HG02588 (cell line): ENCODE results near the gene AMZ1.
A peak's percentile ranks its signal among the peaks of the same experiment; 100 is the strongest.
"Not testable (repeated sequence)": the region's sequence is repeated elsewhere in the genome, so short reads cannot be mapped to it uniquely, and the experiment has no call there.

Experiments used
- ATAC-seq: cut with Tn5 transposase; IDR thresholded peaks from one replicate; pipeline ENCODE4 v1.9.1; 2021; ENCODE audit warnings: mild to moderate bottlenecking, moderate library complexity; ENCODE audit not compliant: unreplicated experiment

AMZ1 gene

DNA sequence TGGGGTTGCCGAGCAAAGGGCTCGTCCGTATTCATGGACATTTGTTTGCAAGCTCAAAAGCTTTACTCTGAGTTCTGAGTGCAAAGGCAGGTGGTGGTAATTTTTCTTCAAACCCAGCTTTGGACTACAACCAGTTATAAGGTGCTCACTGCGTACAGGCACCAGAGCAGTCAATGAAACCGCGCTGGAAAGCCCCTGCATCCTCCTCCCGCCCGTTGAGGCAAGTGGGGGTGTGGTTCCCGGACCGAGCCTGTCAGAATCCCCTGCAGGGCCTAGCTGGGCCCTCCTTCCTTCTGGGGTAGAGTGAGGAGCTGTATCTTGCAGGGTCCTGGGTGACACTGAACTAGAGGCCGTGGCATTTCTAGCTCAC, 22.3 kb downstream of the AMZ1 start:
- ATAC-seq, result peak; percentile 46

DNA sequence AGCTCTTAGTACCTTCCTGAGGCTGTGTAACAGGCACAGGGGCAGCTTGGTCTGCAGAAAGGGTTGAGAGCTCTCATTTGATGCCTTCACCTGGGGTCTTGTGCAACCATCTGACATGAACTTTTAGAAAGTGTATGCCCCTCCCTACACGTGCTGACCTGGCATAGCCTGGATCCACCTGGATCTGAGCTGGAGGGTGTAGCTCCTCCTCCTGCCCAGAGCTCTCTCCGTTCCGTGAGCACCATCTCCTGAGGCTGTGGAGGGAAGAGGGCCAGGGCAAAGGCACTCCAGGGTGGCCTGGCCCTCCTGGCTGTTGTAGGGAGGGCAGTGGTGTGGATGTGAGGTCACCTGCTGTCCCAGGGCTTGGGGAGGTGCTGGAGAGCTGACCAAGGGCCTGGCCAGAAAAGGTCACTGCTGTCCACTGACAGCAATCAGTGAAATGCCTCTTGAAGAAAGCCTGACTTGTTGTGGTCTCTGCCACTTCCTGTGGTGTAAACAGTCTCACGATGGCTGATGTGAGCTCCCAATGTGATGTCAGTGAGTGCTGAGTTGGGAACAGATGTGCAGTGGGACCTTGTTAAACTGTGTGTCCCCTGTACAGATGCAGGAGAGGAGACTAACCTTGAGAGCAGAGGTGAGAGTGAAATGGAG, 23.0 kb downstream of the AMZ1 start:
- ATAC-seq, result no peak

DNA sequence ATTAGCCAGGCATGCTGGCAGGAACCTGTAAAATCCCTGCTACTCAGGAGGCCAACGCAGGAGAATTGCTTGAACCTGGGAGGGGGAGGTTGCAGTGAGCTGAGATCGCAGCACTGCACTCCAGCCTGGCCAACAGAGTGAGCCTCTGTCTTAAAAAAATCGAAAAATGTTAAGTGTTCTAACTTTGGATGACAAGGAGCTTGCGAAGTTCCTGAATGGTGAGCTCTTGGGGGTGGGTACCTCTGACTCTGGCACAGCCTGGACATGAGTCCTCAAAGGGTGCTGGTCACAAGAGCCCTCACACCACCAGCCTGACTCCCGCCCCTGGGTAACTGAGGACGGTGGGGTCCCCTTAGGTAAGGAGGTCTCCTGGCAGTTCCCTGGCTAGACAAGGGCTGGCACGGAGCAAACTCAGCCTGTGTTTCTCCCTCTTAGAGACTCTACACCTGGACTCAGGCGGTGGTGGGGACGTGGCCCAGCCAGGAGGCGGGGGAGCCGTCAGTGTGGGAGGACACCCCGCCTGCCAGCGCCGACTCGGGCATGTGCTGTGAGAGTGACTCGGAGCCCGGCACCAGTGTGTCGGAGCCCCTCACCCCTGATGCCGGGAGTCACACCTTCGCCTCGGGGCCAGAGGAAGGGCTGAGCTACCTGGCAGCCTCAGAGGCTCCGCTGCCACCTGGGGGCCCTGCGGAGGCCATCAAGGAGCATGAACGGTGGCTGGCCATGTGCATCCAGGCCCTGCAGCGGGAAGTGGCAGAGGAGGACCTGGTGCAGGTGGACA, 24.1 kb downstream of the AMZ1 start:
- ATAC-seq, result no peak

DNA sequence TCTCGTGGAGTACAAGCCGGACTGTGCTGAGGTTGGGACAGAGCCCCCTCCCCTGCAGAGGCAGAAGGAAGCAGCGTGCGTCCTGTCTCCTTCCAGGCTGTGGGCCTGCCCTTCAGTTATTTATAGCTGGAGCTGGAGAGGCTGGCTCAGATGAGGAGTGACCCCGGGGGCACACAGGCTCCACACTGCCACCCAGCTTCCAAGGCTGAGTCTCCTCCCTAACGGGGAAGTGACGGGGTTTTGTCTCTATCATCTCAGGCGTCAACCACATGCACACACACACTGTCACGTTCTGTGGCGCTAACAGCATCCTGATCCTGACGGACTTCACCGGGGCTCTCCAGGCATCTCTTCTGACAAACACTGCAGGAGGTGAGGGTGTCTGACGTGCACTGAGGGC, 25.4 kb downstream of the AMZ1 start:
- ATAC-seq, result no peak

DNA sequence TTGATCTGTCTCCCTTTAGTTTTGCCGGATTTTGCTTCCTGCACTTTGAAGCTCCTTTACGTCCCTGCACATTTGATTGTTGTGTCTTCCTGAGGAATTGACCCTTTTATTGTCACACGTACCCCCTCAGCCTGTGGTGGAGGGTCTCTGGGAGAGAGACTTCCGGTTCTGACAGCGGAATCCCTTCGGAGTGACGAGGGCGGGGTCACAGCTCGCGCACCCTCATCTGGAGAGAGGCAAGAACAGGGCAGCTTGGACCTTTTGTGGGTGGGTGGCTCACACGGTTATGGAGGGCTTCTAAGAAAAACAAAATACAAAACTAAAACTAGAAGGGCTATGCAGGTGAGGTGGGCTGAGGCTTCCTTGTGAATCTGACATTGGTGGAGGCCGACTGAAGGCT, 26.0 kb downstream of the AMZ1 start:
- ATAC-seq, result no peak

DNA sequence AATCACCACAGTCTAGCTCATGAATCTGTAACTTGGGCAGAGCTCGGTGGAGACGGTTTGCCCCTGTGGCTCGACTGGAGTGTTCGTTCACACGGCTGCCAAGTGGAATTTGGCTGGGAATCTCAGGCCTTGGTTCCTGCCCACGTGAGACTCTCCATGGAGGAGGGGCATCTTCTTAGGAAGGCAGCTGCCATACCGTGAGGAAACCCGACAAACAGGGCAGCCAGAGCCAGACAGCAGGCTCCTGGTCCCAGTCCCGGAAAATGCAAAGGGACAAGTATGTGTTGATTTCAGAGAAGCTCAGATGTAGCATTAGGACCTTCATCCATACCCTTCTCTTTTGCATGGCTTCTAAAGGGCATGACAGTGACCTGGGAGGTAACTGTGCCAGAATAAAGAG, 26.6 kb downstream of the AMZ1 start:
- no peak for ATAC-seq

DNA sequence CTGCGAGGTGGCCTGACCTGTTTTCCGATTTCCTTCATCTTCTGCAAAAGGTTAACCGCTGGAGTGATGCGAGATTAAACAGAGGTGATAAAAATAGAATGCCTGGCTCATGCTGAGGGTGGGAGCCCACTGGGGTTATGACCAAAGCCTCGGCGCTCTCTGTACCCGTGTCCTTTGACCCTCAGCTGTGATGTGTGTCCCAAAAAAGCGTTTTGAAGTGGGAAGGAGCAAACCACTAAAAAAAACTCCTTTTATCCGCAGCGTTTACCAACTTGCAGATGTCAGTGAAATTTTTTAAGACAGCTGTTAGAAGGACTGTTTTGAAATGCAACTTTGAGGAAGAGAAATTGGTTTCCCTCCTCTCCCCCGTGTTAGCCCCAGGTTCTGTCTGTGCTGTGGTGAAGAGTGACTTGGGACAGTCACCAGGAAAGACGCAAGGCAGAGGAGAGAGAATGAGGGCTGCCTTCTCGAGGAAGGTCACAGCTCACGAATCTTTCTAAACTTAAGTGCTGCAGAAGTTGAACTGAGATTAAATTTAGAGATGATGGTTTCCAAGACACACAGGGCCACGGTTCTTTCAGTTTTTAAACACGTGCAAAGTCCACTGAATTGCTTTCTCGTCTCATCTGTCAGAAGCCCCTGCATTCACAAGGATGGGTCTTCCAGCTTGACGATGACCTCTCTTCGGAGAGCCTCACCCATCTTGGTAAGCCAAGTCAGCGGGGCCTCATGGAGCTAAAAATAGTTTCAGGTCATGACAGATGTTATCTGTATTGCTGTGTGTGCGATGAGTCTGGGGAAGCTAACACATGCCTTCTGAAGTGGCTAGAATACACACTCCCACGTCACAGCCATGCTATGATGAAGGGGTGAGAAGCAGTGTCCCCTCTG, 27.6 kb downstream of the AMZ1 start:
- ATAC-seq, result no peak

DNA sequence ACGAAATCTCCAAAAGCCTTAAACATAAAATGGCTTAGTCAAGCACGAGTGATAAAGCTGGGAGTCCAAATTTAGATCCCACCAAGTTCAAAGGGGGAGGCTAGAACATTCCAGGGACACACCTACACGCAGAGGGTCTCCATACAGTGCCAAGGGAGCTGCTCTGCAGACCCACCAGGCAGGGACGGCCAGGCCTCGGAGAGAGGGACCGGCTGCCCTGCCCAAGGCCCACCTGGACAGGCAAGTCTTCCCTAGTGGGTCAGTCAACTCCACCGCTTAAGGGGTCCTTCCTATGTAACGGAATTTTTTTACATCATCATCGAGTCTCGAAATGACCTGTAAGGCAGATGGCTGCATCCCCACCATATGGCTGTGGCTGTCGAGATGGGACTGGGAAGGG, 28.5 kb downstream of the AMZ1 start:
- ATAC-seq, result no peak

DNA sequence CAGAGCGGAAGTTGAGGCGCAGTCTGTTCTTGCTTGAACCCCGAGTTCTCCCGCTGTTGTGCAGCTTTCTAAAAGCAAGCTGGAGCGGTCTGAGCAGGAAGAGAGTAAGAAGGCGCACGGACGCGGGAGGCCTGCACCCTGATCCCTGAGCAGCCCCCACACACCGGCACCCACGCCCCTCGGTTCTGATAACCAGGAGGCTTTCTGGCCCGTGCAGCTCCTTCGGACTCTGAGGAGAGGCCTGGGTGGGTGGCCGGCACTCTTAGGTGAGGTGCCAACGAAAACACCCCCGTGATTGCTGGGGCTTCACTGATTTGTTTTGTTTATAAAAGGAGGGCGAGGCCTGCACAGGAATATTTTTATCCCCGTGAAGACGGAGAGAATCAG, 28.9 kb downstream of the AMZ1 start:
- no peak for ATAC-seq

DNA sequence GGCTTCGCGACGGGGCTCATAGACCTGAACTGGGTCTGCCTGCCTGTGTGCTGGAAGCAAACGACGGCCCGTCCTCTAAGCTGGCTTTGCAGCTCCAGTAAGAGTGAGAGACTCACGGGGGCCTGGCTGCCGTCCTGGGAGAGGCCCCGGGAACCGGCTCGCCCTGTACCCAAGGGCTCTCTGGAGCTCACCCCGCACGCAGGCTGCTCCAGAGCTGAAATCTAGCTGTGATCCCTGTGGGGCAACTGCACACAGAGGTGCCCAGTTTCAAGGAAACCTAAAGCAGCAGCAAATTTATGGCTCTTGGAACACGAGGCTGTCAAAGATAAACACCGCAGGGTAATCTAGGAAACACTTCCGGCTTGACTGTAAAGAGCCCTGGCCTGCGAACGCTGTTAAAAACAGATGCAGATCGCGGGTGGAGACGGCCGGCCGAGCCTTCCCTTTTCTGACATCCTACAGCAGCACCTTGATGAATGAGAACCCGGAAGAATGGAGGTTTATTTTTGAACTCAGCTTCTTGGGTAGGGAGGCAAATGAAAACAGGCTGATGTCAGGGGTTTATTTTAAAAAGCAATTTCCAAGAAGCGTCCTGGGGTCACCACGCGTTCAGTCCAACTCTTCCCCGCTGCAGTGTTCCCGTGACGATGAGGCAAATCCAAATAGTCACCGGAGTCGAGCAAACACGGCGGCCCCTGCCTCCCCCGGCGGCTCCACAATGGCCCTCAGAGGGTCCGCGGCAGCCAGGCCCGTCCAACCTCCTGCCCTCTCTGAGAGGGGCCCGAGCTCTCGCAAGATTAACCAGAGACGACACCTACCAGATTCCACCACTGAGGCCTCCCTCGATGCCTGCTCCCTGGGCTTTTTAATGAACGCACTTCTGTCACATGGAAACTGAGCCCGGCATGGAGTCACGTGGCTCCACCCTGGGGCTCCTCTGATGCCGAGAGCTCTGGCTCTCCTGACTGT, 29.6 kb downstream of the AMZ1 start:
- no peak for ATAC-seq

DNA sequence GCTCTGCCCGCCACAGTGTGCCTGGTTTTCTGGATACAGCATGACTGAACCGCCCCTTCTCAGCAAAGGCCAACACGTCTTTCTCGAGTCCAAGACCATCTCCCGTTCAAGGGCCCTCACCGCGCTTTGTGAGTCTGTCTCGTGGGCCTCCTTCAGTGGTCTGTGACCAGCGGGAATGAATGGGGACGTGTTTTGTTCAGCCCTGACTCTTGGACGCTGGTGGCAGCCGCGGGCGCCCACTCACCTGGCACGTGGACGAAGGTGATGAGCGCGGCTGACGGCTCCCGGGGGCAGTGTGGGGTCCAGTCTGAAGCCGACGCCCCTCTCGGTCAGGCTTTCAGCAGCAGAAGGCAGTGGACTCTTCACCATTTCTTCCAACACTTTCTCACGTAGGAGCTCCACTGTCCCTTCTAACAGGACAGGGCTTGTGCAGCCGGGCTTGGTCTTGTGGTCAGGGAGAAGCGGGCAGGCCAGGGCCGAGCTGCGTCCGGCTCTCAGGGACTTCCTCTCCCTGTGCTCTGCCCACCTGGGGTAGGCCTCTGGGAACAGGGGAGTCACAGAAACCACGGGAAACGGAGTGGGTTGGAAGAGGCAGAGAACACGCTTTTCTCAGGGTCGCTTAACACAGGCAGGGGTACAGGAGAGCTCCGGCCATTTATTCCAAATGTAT, 30.4 kb downstream of the AMZ1 start:
- ATAC-seq, result no peak

DNA sequence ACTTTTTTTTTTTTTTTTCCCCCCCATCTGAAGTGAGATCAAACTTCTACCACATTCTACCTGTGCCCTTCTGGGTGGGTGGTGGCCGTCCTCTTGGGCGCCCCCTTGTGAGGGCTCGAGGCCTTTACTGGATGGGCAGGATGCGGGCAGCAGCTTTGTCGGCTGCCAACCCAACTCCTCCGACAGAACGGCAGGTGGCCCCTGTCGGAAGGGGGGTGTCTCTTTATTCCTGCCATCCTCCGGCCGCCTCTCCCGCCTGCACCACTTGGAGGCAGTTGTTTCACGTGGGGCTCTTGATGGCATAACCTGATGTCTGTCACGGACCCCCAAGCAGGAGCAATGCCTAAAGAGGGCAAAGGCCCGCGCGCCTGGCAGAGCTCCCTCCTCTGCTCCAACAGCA, 31.0 kb downstream of the AMZ1 start:
- no peak for ATAC-seq

DNA sequence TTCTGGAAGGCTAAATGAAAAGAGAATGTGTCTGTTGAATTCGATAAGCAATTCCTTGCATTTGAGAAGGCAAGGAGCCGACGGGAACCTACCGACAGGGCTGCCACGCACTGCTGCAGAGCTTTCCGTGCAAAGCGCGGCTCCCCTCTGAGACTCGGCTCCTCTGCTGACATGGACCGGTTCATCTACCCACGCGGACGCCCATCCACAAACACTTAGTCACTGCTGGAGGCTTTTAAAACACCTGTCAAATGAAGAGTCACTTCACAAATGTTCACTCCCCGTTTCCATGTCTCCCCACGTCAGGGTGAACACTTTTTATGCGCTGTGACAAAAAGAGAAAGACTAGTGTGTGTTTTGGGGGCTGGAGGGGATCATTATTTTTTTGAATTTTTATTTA, 32.0 kb downstream of the AMZ1 start:
- no peak for ATAC-seq

DNA sequence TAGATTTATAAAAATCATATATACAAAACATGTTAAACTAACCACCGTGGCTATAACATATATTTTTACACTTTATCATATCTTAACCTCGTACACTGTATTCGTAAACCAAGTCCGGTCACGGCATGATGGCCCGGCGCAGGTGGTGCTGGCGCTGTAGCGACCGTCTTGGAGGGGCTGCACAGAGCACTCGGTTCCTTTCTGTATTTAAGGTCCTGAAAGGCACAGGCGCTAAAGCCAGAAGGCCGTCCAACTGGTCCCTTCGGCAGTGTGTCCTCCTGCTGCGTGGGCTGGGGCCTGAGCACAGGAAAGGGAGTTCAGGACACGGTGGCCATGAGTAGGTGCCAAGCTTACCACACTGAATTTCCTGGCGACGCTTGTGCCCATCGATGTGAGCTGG, 33.8 kb downstream of the AMZ1 start:
- ATAC-seq, result no peak

DNA sequence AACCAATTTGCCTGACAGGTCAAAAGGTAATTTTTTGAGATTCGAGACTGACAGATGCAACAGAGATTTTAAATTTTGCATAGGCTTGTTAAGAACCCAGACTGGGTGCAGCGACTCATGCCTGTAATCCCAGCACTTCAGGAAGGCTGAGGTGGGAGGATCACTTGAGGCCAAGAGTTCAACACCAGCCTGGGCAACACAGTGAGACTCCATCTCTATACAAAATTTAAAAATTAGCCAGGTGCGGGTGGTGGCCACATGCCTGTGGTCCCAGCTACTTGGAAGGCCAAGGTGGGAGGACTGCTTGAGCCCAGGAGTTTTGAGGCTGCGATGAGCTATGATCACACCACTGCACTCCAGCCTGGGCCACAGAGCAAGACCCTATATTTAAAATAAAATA, 34.6 kb downstream of the AMZ1 start:
- no peak for ATAC-seq

DNA sequence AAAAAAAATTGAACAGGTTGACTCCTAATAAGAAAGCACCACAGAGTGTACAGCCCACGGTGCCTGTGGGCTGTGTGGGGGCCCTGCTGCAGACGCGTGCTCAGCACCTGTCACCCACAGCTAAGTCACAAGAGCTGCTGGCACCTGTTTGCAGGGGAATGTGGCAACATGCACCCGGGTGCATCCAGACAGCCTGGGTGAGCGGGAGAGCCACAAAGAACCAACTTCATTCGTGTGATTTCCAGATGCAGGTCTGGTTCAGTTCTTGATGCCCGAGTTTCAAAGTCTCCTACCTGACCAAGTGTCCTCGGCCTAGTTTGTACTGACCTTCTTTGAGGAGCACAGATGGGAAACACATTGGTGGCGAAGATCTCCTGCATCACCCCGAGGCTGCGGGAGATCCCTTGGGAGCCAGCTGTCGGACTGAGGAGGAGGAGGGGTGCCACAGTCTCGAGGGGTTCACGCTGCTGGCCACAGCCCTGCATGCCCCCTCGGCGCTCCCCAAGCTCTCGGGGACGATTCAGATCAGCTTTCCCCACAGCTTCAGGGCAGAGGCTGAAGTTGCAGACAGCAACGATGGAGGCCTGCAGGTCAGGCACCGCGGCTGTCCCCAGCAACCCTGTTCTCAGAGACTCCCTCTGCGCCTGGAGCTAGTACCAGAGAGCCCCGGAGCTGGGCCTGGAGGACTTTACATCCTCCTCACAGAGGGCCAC, 35.3 kb downstream of the AMZ1 start:
- no peak for ATAC-seq

DNA sequence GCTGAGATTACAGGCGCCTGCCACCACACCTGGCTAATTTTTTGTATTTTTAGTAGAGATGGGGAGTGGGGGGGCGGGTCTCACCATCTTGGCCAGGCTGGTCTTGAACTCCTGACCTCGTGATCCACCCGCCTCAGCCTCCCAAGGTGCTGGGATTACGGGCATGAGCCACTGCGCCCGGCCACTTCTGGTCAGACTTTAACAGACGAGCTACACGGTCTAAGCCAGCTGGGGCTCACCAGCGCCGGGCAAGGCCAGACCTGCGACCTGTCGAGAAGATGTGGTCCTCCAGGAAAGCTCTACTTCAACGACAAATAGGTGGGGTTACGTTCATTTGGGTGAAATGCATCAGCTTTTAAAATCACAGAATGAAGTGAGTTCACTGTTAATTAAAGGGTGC, 36.0 kb downstream of the AMZ1 start:
- ATAC-seq, result not testable (repeated sequence)

DNA sequence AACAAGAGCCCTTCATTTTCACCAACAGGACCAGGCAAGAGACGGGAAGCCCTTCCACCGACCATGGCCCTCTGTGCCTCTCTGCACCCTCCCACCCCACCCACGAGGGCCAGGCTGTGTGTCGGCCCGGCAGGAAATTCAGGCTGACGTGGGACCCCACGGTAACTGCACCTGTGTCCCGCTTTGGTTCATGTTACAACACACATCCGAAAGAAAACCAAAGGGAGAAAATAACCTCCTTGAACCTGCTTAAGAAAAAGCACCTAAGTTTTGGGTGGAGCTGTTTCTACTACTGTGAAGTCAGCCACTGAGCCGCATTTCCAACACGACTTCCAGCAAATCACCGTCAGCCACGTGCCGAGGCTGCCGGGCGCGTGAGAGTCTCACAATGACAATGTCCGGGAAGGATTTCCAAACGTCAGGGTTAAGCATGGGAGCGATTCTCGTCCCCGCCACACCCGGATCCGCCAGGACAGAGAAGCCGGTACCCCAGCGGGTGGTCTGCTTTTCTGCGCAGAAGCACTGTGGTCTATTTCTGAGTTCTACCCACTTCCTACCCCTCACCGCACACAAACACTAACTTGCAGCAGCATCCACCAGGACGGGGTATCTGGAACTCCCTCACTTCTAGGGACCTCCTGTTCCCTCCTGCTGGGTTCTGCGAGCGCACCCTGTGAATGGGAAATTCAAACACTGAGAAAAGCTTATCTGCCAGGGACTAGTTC, 36.6 kb downstream of the AMZ1 start:
- ATAC-seq, result no peak
